ENCODE results near the gene HCN2.
"Not testable (repeated sequence)": the region's sequence is repeated elsewhere in the genome, so short reads cannot be mapped to it uniquely, and the experiment has no call there.

Gene HCN2

GRCh38 chr19:588093-588740, 1.5 kb upstream of the HCN2 start:
- DNase-seq = peak; percentile 73

DNA sequence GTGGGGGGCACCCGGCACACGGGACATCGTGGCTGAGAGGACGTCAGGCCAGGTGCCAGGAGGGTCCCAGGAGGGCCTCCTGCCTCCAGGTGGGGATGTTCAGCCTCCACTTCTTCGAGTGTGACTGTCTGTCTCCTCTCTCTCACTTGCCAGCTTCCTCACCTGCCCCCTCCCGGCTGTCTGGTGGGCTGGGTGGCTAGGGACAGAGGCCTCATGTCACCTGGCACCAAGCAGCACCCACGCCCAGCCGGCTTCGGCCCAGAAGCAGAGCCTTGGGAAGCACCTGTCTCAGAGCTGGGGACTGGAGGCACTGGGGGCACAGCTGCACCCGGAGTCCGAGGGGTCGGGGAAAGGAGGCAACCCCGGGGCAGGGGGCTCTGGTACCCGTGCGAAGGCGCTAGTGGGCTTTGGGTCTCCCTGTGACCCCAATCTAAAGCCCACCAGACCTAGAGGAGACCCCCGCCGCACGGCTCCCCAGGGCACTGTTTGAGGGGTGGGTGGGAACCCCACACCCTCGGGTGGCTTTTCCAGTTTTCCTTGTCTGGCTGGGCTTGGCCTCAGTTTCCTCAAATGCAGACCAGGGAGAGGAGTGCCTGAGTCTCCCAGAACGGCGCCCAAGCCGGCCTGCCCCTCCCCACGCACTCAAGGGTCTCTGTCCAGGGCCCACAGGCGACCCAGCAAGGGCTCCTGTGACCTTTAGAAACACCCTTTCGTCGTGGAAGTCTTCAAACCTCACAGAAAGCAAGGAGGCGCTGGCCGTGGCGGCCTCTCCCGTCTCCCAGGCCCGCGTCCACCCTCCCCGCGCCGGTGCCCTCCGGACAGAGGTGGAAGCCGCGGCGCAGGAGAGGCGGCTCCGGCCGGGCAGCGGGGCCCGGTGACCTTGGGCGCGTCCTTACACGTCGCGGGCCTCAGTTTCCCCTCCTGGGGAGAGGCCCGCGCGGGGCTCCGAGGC, 664 bp upstream of the HCN2 start:
- no peak for DNase-seq

GRCh38 chr19:590396-590745, 690 bp downstream of the HCN2 start:
- no peak for DNase-seq

DNA sequence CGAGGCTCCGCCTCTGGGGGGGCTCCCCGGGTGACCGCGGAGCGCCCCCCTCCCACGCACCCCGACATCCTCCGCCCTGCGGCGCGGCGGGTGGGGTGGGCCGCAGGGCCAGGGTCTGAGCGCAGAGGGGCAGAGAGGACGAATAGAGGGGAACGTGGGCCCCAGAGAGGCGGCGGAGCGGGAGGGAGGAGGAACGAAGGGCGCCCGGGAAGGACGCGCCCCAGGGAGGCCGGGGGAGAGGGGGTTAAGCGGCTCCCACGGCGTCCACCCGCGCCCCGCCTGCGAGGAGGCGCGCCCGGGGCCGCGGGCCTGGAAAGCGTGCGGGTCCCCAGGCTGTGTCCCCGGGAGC, 1.0 kb downstream of the HCN2 start:
- DNase-seq = no peak

GRCh38 chr19:591099-591958, 1.6 kb downstream of the HCN2 start:
- no peak for DNase-seq

GRCh38 chr19:592101-592500, 2.4 kb downstream of the HCN2 start:
- no peak for DNase-seq

- no peak for DNase-seq
These were observed 3.4 kb downstream of the HCN2 start for GRCh38 chr19:593055-593454.

GRCh38 chr19:593505-593904, 3.8 kb downstream of the HCN2 start:
- no peak for DNase-seq

DNA sequence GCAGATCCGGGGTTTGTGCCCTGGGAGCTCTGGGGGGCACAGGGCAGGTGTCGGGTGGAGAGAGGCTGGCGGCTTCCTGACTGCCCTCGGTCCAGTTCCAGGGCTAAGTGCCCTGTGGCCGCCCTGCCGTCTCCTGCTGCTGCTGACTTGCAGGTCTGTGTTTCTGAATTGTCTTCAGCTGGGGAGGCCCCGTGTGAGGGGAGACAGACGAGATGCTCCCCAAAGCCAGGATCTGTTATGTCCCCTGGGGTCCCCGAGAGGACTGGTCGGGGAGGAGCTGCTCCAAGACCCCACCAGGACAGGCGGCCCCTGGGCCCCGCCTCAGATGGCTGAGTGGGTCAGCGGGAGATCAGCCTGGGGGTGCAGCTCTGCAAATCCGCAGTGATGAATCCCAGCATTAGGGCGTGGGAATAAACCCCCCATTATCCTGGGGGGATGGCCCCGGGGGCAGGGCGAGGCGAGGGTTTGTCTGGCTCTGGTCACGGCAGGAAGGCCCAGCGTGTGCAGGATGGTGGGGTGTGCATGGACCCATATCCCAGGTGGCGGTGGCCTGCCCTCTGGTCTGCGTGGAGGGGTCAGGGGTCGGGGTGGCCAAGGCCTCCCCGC, 4.7 kb downstream of the HCN2 start:
- DNase-seq = no peak

DNA sequence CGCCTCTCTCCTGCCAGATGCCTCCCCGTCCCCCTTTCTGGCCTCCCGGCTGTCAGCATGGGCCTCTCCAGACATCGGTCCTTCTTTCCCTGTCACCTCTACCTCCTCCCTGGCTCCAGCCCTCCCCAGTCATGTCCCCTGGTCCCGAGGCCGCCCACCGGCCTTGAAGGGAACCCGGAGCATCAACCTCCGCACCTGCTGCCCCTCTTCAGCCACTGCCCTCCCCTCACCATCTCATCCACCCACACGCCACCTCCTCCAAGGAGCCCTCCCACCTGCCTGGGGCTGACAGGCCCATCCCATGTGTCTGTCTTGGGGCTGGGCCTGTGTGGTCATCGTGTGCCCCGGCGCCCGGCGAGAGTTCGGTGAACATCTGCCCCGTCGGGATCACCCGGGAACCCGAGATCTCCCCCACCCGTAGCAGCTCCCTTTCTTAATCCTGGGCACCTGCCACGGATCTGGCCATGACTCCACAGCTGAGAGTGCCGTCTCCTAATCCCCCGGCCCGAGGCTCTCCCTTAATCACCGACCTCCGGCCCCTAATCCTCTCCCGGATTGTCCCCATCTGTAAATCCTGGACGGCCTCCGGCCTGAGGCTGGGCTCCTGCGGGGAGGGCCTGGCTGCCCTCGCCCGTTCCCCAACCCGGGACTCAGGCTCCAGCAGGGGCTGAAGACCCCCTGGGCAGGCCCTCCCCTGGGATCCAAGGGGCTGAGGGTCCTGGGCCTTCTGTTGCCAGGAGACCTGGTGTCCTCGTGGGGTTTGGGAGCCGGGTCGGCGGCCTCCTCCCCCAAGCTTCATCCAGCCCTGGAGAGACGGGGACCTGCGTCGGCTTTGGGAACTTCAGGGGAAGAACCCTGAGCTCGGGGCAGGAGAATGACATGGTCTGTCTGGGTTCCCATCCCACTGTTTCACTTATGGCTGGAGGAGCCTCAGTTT, 5.9 kb downstream of the HCN2 start:
- DNase-seq = no peak

- no peak for DNase-seq
These were observed 6.6 kb downstream of the HCN2 start for GRCh38 chr19:596263-596655.

DNA sequence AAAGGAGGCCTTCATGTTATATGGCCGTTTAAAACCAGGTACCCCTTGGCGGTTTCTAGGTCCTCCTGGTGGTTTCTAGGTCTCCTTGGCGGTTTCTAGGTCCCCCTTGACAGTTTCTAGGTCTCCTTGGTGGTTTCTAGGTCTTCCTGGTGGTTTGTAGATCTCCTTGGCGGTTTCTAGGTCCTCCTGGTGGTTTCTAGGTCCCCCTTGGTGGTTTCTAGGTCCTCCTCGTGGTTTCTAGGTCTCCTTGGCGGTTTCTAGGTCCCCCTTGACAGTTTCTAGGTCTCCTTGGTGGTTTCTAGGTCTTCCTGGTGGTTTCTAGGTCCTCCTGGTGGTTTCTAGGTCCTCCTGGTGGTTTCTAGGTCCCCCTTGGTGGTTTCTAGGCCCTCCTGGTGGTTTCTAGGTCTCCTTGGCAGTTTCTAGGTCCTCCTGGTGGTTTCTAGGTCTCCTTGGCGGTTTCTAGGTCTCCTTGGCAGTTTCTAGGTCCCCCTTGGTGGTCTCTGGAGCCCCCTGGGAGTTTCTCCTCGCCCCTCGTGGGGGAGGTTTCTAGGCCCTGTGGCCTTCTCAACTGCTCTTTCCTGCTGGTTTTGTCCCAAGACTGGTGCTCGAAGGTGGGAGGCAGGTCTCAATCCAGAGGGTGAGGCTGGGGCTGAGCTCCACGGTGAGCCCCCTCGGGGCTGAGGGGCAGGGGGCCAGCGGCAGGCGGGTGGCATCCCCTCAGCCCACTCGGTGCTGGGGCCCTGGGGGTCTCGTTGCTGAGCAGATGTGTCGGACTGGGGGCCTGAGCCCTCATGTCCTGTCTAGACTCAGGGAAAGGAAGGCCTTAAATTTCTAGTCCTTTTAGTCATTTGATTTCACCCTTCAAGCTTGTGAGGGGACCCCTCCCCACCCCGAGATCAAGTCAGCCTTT, 8.0 kb downstream of the HCN2 start:
- DNase-seq = no peak

- no peak for DNase-seq
These were observed 11.6 kb downstream of the HCN2 start for GRCh38 chr19:601310-601709.

GRCh38 chr19:601790-602189, 12.1 kb downstream of the HCN2 start:
- no peak for DNase-seq

DNA sequence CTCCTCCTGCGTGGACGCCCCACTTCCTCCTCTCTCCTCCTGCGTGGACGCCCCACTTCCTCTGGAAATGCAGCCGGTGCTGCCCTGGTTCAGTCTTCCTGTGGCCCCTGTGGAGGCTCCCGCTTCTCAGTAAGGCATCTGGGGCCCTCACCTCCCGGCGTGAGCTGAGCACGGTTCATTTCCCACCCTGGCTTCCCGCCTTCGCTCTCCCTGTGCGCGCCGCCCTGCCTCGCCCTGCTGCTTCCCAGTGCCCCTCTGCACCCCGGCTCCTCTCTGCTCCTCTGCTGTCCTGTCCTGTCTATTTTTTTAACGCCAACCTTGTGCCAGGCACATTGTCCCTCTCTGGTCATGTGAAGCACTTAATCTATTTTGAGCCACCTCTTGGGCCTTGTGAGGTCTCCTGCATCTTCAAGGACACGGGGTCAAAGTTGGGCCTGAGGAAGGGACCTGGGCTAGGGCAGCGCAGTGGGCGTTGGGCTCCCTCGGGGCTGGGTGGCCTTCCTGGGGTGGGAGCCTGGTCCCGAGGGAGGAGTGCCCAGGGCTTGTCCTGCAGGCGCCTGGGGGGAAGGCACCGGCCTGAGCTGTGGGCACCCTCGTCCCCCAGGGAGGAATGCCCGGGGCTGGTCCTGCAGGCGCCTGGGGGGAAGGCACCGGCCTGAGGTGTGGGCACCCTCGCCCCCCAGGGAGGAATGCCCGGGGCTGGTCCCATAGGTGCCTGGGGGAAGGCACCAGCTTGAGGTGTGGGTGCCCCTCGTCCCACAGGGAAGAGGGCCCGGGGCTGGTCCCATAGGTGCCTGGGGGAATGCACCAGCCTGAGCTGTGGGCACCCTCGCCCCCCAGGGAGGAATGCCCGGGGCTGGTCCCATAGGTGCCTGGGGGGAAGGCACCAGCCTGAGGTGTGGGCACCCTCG, 13.0 kb downstream of the HCN2 start:
- no peak for DNase-seq

GRCh38 chr19:603302-603639, 13.6 kb downstream of the HCN2 start:
- not testable (repeated sequence) for DNase-seq

- not testable (repeated sequence) for DNase-seq
These were observed 14.1 kb downstream of the HCN2 start for GRCh38 chr19:603779-604178.

- peak; percentile 23 for DNase-seq
These were observed 14.7 kb downstream of the HCN2 start for GRCh38 chr19:604355-604754.

DNA sequence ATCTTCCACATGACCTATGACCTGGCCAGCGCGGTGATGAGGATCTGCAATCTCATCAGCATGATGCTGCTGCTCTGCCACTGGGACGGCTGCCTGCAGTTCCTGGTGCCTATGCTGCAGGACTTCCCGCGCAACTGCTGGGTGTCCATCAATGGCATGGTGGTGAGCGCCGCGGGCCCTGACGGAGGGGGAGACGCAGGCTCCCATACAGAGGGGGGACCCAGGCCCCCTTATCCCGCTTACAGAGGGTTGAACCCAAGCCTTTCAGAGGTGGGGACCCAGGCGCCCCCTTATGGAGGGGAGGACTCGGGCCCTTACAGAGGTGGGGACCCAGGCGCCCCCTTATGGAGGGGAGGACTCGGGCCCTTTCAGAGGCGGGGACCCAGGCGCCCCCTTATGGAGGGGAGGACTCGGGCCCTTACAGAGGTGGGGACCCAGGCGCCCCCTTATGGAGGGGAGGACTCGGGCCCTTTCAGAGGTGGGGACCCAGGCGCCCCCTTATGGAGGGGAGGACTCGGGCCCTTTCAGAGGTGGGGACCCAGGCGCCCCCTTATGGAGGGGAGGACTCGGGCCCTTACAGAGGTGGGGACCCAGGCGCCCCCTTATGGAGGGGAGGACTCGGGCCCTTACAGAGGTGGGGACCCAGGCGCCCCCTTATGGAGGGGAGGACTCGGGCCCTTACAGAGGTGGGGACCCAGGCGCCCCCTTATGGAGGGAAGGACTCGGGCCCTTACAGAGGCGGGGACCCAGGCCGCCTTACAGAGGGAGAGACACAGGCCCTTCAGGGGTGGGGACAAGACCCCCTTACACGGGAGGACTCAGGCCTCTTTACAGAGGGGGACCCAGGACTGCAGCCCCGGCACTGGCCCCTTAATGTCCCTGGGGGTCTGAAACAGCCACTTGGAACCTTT, 15.6 kb downstream of the HCN2 start:
- DNase-seq = not testable (repeated sequence)

All from stimulated activated CD4-positive, alpha-beta T cell treated with anti-CD3 and anti-CD28 coated beads, Interleukin-4, amount 100 ng/mL, for 24 hours (primary cell).